Measurements from ENCODE around the gene AUH.

AUH gene

GRCh38 chr9:91190062-91190461, 171.7 kb downstream of the AUH start:
- Histone ChIP-seq H3K4me2 (peak overlapping the region; percentile 97; the same call in 1 of the 2 replicates), H3K79me2 (ENCODE audit: insufficient read depth, low read depth) (0 out of 2 replicates have a peak, but pooled peaks cover 6% of the 10 kb centered on the region), H3K27ac (peak overlapping the region; percentile 99; the same call in 1 of the 2 replicates), H3K27me3 (ENCODE audit: insufficient read depth, low read depth) (no peaks in the 10 kb centered on the region), H2AFZ (ENCODE audit: low read depth) (no peak overlapping the region), H3K9ac (no peak overlapping the region), H4K20me1 (ENCODE audit: insufficient read depth) (no peaks in the 10 kb centered on the region), H3K4me1 (ENCODE audit: low read depth, poor library complexity, severe bottlenecking) (peaks cover 49% of the 10 kb centered on the region), H3K36me3 (ENCODE audit: insufficient read depth) (no peaks in the 10 kb centered on the region), H3K4me3 (IDR thresholded peaks at IDR 0.05; ENCODE audit: insufficient read depth, low read depth, low read length) (no peak overlapping the region)
- TF ChIP-seq, protein P1, sequence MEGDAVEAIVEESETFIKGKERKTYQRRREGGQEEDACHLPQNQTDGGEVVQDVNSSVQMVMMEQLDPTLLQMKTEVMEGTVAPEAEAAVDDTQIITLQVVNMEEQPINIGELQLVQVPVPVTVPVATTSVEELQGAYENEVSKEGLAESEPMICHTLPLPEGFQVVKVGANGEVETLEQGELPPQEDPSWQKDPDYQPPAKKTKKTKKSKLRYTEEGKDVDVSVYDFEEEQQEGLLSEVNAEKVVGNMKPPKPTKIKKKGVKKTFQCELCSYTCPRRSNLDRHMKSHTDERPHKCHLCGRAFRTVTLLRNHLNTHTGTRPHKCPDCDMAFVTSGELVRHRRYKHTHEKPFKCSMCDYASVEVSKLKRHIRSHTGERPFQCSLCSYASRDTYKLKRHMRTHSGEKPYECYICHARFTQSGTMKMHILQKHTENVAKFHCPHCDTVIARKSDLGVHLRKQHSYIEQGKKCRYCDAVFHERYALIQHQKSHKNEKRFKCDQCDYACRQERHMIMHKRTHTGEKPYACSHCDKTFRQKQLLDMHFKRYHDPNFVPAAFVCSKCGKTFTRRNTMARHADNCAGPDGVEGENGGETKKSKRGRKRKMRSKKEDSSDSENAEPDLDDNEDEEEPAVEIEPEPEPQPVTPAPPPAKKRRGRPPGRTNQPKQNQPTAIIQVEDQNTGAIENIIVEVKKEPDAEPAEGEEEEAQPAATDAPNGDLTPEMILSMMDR (conservative IDR thresholded peaks at IDR 0.05; ENCODE audit: low read depth, low read length) = no peak

GRCh38 chr9:91188719-91189590, 172.8 kb downstream of the AUH start:
- TF ChIP-seq, protein P1 (conservative IDR thresholded peaks at IDR 0.05; ENCODE audit: low read depth, low read length) = no peak
- no peaks in the 10 kb centered on the region for H3K36me3 ChIP-seq (ENCODE audit: insufficient read depth)
- H3K9ac ChIP-seq = no peak overlapping the region
- H3K27ac ChIP-seq = no peak overlapping the region
- no peak overlapping the region for H3K4me2 ChIP-seq
- no peak overlapping the region for H3K4me3 ChIP-seq (IDR thresholded peaks at IDR 0.05; ENCODE audit: insufficient read depth, low read depth, low read length)
- no peaks in the 10 kb centered on the region for H3K79me2 ChIP-seq (ENCODE audit: insufficient read depth, low read depth)
- peaks cover 38% of the 10 kb centered on the region for H3K4me1 ChIP-seq (ENCODE audit: low read depth, poor library complexity, severe bottlenecking)
- H2AFZ ChIP-seq (ENCODE audit: low read depth) = no peak overlapping the region
- H4K20me1 ChIP-seq (ENCODE audit: insufficient read depth) = no peaks in the 10 kb centered on the region
- H3K27me3 ChIP-seq (ENCODE audit: insufficient read depth, low read depth) = no peaks in the 10 kb centered on the region

DNA sequence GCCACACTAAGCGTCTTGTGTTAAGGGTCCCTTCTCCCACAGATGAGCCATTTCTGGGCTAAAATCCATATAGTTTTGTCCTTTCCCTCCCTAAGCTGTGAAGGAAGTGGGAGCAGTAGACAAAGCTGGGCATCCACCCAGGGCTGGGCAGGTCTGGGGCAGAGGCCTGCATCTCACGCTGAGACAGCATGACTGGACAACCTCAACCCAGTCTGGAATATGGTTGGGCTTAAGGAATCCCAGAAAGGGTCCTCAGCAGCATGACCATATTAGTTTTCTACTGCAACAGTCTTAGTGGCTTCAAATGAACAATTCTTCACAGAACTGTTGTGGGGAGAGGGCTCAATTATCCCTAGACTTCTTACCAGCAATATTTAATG, 173.8 kb downstream of the AUH start:
- Histone ChIP-seq H3K4me3 (IDR thresholded peaks at IDR 0.05; ENCODE audit: insufficient read depth, low read depth, low read length) (no peak overlapping the region), H3K79me2 (ENCODE audit: insufficient read depth, low read depth) (no peaks in the 10 kb centered on the region), H4K20me1 (ENCODE audit: insufficient read depth) (no peaks in the 10 kb centered on the region), H3K27me3 (ENCODE audit: insufficient read depth, low read depth) (no peaks in the 10 kb centered on the region), H3K9ac (no peak overlapping the region), H3K36me3 (ENCODE audit: insufficient read depth) (no peaks in the 10 kb centered on the region), H2AFZ (ENCODE audit: low read depth) (no peak overlapping the region), H3K4me1 (ENCODE audit: low read depth, poor library complexity, severe bottlenecking) (peaks cover 38% of the 10 kb centered on the region), H3K27ac (no peak overlapping the region), H3K4me2 (no peak overlapping the region)
- TF ChIP-seq, protein P1 (conservative IDR thresholded peaks at IDR 0.05; ENCODE audit: low read depth, low read length) = no peak

- H3K4me1 ChIP-seq (ENCODE audit: low read depth, poor library complexity, severe bottlenecking) = peaks cover 35% of the 10 kb centered on the region
- H3K9ac ChIP-seq = no peak overlapping the region
- no peaks in the 10 kb centered on the region for H4K20me1 ChIP-seq (ENCODE audit: insufficient read depth)
- H3K27me3 ChIP-seq (ENCODE audit: insufficient read depth, low read depth) = no peaks in the 10 kb centered on the region
- no peak overlapping the region for H2AFZ ChIP-seq (ENCODE audit: low read depth)
- no peaks in the 10 kb centered on the region for H3K79me2 ChIP-seq (ENCODE audit: insufficient read depth, low read depth)
- no peaks in the 10 kb centered on the region for H3K36me3 ChIP-seq (ENCODE audit: insufficient read depth)
- TF ChIP-seq, protein P1 (conservative IDR thresholded peaks at IDR 0.05; ENCODE audit: low read depth, low read length) = no peak
- H3K4me2 ChIP-seq = no peak overlapping the region
- H3K27ac ChIP-seq = no peak overlapping the region
- H3K4me3 ChIP-seq (IDR thresholded peaks at IDR 0.05; ENCODE audit: insufficient read depth, low read depth, low read length) = no peak overlapping the region
Observed at GRCh38 chr9:91187311-91187964, 174.3 kb downstream of the AUH start.
